GM12878 (cell line): ENCODE measurements around the gene TM4SF1. TPM values are rescaled to one million over a fixed set of nuclear protein-coding genes. Genes with fewer than 3 reads are reported as not detected.

ENCODE experiments used
- ATAC-seq: fragments of 200-7000 bp; cut with Tn5 transposase; 3 replicates; pipeline ENCODE4 v1.9.1; 2020; ENCODE audit warnings: mild to moderate bottlenecking, moderate library complexity
- BruUV-seq: library from RNA; stranded (reverse); fragments of 400-500 nt; replicated peaks from 2 replicates; lab custom pipeline; 2021; lab: Mats Ljungman, UMichigan
- CTCF ChIA-PET: fragments of 300-600 bp; sonication (Branson Sonifier 250); formaldehyde crosslinking; extraction: SDS; loops from one replicate; lab custom pipeline; 2021; ENCODE audit warnings: inconsistent platforms; lab: Yijun Ruan, JAX
- POLR2A ChIA-PET: fragments of 350-600 bp; formaldehyde crosslinking; extraction: SDS; loops from one replicate; lab custom pipeline; 2021; ENCODE audit warnings: inconsistent platforms; lab: Charles Lee
- RAD21 ChIA-PET: fragments of 300-600 bp; sonication (Branson Sonifier 250); formaldehyde crosslinking; loops from one replicate; lab custom pipeline; 2023; ENCODE audit warnings: antibody characterized with exemption; ENCODE audit not compliant: unreplicated experiment; lab: Charles Lee
- SMC1A ChIA-PET: fragments of 300-600 bp; sonication (Branson Sonifier 250); formaldehyde crosslinking; loops from one replicate; lab custom pipeline; 2023; ENCODE audit not compliant: unreplicated experiment, uncharacterized antibody; lab: Charles Lee
- DNase-seq: peaks from one replicate; pipeline ENCODE4 v3.0.0-alpha.2; 2011; ENCODE audit warnings: low read depth, low spot score
- FAIRE-seq: peaks from 3 replicates; lab custom pipeline; 2011; peaks lifted over from hg19 to GRCh38; lab: Jason Lieb, UNC
- H2AFZ ChIP-seq: 2 replicates; pipeline ENCODE4 v1.6.0; 2011; ENCODE audit warnings: low read depth, low read length, control low read depth; ENCODE audit not compliant: control insufficient read depth
- H3K27ac ChIP-seq: 2 replicates; pipeline ENCODE4 v1.5.1; 2011; ENCODE audit warnings: control low read depth; ENCODE audit not compliant: control insufficient read depth, insufficient read depth
- H3K27me3 ChIP-seq, 2 experiments: replicated peaks in 1 of 2; 2 replicates each; pipeline versions ENCODE4 v1.6.0 to v1.6.1; 2011; ENCODE audit warnings: low read length in 1 of 2; ENCODE audit not compliant: control insufficient read depth in 2 of 2, insufficient read depth in 2 of 2
- H3K36me3 ChIP-seq, 2 experiments: 2 replicates each; pipeline ENCODE4 v1.5.1; 2011; ENCODE audit warnings: low read length in 1 of 2; ENCODE audit not compliant: control insufficient read depth in 2 of 2, insufficient read depth in 2 of 2
- H3K4me1 ChIP-seq: 2 replicates; pipeline ENCODE4 v1.6.1; 2011; ENCODE audit warnings: mild to moderate bottlenecking, low read length, moderate library complexity, mixed read lengths; ENCODE audit not compliant: control insufficient read depth, insufficient read depth
- H3K4me2 ChIP-seq: 2 replicates; pipeline ENCODE4 v1.6.0; 2011; ENCODE audit warnings: control low read depth; ENCODE audit not compliant: control insufficient read depth, insufficient read depth
- H3K4me3 ChIP-seq: fragments of 200-600 bp; sonication (generic); 2 replicates; pipeline ENCODE4 v1.5.1; 2016
- H3K79me2 ChIP-seq: 2 replicates; pipeline ENCODE4 v1.6.0; 2011; ENCODE audit warnings: low read length; ENCODE audit not compliant: control insufficient read depth, insufficient read depth
- H3K9ac ChIP-seq: 2 replicates; pipeline ENCODE4 v1.8.0; 2011; ENCODE audit warnings: low read length, control low read depth, mixed read lengths; ENCODE audit not compliant: control insufficient read depth, insufficient read depth
- H3K9me3 ChIP-seq: replicated peaks from 3 replicates; pipeline ENCODE4 v1.5.1; 2011; ENCODE audit warnings: mild to moderate bottlenecking, low read length; ENCODE audit not compliant: control insufficient read depth, insufficient read depth
- H4K20me1 ChIP-seq: 2 replicates; pipeline ENCODE4 v1.6.0; 2011; ENCODE audit not compliant: control insufficient read depth, insufficient read depth
- FOS ChIP-seq: IDR thresholded peaks from 3 replicates; pipeline ENCODE4 v1.6.1; 2011; ENCODE audit warnings: borderline replicate concordance; ENCODE audit not compliant: insufficient read length; ENCODE audit errors: extremely low read depth
- GABPA ChIP-seq: IDR thresholded peaks from 2 replicates; pipeline ENCODE4 v1.6.1; 2014; ENCODE audit warnings: antibody characterized with exemption, low read depth, mild to moderate bottlenecking, inconsistent platforms
- LARP7 ChIP-seq: fragments of 450-650 bp; IDR thresholded peaks from 2 replicates; pipeline ENCODE4 v1.6.1; 2017; ENCODE audit warnings: mild to moderate bottlenecking
- NR2C2 ChIP-seq: IDR thresholded peaks from 2 replicates; pipeline ENCODE4 v1.6.1; 2011; ENCODE audit warnings: borderline replicate concordance, low read depth; ENCODE audit not compliant: control insufficient read depth, insufficient read length
- POLR2AphosphoS2 ChIP-seq: IDR thresholded peaks from 2 replicates; pipeline ENCODE4 v1.6.1; 2011; ENCODE audit warnings: low read depth, mild to moderate bottlenecking, low read length, improper control_type of control experiment, moderate library complexity
- POU2F2 ChIP-seq: IDR thresholded peaks from 3 replicates; pipeline ENCODE4 v1.6.1; 2011; ENCODE audit warnings: low read depth, mild to moderate bottlenecking, low read length, borderline replicate concordance
- TCF12 ChIP-seq: IDR thresholded peaks from 2 replicates; pipeline ENCODE4 v1.6.1; 2011; ENCODE audit warnings: low read depth, mild to moderate bottlenecking, low read length
- ZNF622 ChIP-seq: fragments of 450-650 bp; IDR thresholded peaks from 2 replicates; pipeline ENCODE4 v1.6.1; 2017; ENCODE audit warnings: mild to moderate bottlenecking, inconsistent platforms
- WGBS: methylation state at CpG from one replicate; pipeline ENCODE4 v1.1.6; 2016; ENCODE audit warnings: low lambda C conversion rate; ENCODE audit not compliant: insufficient replicate concordance, insufficient coverage; ENCODE audit errors: missing lambda C conversion rate; 5-methylcytosine and 5-hydroxymethylcytosine counted together
- in situ Hi-C: fragments of 300-500 bp; cut with MboI; formaldehyde crosslinking; loops from 9 replicates; pipeline ENCODE4 v1.14.3; 2018; ENCODE audit warnings: mixed read lengths
- intact Hi-C: fragments of 100-400 bp; cut with micrococcal nuclease; formaldehyde crosslinking; loops from one replicate; pipeline ENCODE4 v1.14.2; 2022; ENCODE audit not compliant: unreplicated experiment
- polyA plus RNA-seq, 11 experiments: library from polyadenylated mRNA; depleted of rRNA in 4 of 11; unstranded in 6 of 11; stranded (reverse) in 5 of 11; fragments of >200 nt; fragmentation: Nextera tagmentation in 4 of 11; fragmentation: Illumina TruSeq in 1 of 11; extraction: Ambion mirVana in 4 of 11; extraction: Trizol in 1 of 11; gene quantifications; 1 replicate in 1 of 11; 2 replicates in 10 of 11; pipeline versions ENCODE4 v1.2.1 to v1.2.3, GENCODE V29; 2011 to 2016; ENCODE audit warnings: inconsistent platforms in 2 of 11, missing spikeins in 2 of 11, low read depth in 1 of 11
- total RNA-seq, 4 experiments: library from RNA; depleted of rRNA in 3 of 4; stranded (reverse); fragments of >200 nt in 3 of 4; fragmentation: Illumina TruSeq in 1 of 4; extraction: Trizol in 1 of 4; gene quantifications; 2 replicates each; pipeline versions ENCODE4 v1.2.1 to v1.2.3, GENCODE V29; 2013 to 2021
- TF ChIP-seq, protein P1 (sequence below): fragments of 450-650 bp; IDR thresholded peaks from 2 replicates; pipeline ENCODE4 v1.6.1; 2017; ENCODE audit warnings: antibody characterized with exemption, mild to moderate bottlenecking, moderate library complexity
- TF ChIP-seq, protein P2 (sequence below): fragments of 450-650 bp; IDR thresholded peaks from 2 replicates; pipeline ENCODE4 v1.6.1; 2016; ENCODE audit warnings: mild to moderate bottlenecking
- TF ChIP-seq, protein P3 (sequence below), 3 experiments: IDR thresholded peaks in 2 of 3; conservative IDR thresholded peaks in 1 of 3; 2 replicates each; pipeline ENCODE4 v1.5.1; 2011; ENCODE audit warnings: low read depth in 3 of 3, low read length in 3 of 3, mild to moderate bottlenecking in 3 of 3, control low read depth in 2 of 3, moderate library complexity in 2 of 3, inconsistent platforms in 1 of 3, mixed read lengths in 1 of 3; ENCODE audit not compliant: control insufficient read depth in 2 of 3, insufficient read depth in 1 of 3; ENCODE audit errors: extremely low read depth in 1 of 3
- TF ChIP-seq, protein P4 (sequence below): fragments of 450-650 bp; IDR thresholded peaks from 2 replicates; pipeline ENCODE4 v1.6.1; 2017; ENCODE audit warnings: mild to moderate bottlenecking, low read depth, inconsistent platforms; ENCODE audit not compliant: poor library complexity, severe bottlenecking
- TF ChIP-seq, protein P5 (sequence below): fragments of 450-650 bp; conservative IDR thresholded peaks from 2 replicates; pipeline ENCODE4 v1.6.1; 2017; ENCODE audit warnings: mild to moderate bottlenecking, moderate library complexity

TM4SF1 gene
- total and polyA plus RNA-seq, 10 of the 15 experiments (the other 5 are each of a cell fraction or from before 2014, with no cell fraction given): 0.05 to 1.2 TPM; not detected in 8

DNA sequence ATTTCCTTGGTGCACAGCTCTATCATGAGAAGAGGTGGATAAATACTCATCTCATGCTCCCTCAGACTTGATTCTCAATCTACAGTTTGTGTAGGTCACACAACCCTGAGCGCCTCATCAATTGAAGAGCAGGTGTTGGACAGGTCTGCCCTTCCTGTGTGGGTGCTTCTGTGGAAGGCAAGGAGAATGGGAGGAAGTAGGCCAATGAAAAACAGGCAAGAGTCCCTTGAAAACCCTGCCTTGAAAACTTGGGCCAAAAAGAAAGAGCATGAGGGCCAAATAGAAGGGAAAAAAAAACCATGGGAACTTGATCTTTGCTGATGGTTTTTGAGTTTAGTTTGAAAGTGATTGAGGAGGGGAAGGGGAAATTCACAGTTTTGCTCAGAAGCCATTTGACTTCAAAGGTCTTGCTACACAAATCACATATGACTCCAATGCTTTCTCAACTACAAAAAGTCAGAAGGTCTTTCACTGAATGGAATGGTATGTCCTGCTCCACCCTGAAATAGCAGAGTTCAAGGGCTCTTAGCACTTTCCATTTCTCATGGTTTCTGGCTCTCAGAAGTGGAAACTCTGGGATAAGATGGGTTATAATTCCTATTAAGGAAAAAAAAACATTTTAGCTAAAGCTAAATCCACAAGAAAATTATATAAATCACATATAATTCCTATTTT is 37.2 kb upstream of the TM4SF1 start:
- ChIA-PET SMC1A (interaction anchor here (1.4 kb wide), 1 partner anchor 34 kb away, joined by 3 read pairs; no protein-coding TSS in a partner anchor), RAD21 (no interaction called here), CTCF (no interaction called here), POLR2A (no interaction called here)
- Histone ChIP-seq H3K4me3 (no peak overlapping the region), H3K4me2 (no peak overlapping the region), H3K9ac (no peak overlapping the region), H3K4me1 (no peaks in the 10 kb centered on the region), H3K27me3 (no peaks in the 10 kb centered on the region), H3K36me3 (no peaks in the 10 kb centered on the region), H3K9me3 (no peaks in the 10 kb centered on the region), H2AFZ (no peak overlapping the region), H3K27ac (no peak overlapping the region), H4K20me1 (no peaks in the 10 kb centered on the region), H3K79me2 (no peaks in the 10 kb centered on the region)
- DNase-seq (no peak), ATAC-seq (peak; percentile 26; the same call in 2 of the 3 replicates), FAIRE-seq (no peak)
- BruUV-seq: no TSS peak
- 41% methylated on average over 1 of the region's 1 CpG for WGBS
- in situ Hi-C loops (no loop called here), intact Hi-C loops (no loop called here)
- TF ChIP-seq TCF12: no peak
- TF ChIP-seq, protein P1, sequence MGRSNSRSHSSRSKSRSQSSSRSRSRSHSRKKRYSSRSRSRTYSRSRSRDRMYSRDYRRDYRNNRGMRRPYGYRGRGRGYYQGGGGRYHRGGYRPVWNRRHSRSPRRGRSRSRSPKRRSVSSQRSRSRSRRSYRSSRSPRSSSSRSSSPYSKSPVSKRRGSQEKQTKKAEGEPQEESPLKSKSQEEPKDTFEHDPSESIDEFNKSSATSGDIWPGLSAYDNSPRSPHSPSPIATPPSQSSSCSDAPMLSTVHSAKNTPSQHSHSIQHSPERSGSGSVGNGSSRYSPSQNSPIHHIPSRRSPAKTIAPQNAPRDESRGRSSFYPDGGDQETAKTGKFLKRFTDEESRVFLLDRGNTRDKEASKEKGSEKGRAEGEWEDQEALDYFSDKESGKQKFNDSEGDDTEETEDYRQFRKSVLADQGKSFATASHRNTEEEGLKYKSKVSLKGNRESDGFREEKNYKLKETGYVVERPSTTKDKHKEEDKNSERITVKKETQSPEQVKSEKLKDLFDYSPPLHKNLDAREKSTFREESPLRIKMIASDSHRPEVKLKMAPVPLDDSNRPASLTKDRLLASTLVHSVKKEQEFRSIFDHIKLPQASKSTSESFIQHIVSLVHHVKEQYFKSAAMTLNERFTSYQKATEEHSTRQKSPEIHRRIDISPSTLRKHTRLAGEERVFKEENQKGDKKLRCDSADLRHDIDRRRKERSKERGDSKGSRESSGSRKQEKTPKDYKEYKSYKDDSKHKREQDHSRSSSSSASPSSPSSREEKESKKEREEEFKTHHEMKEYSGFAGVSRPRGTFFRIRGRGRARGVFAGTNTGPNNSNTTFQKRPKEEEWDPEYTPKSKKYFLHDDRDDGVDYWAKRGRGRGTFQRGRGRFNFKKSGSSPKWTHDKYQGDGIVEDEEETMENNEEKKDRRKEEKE: no peak
- no peak for TF ChIP-seq POU2F2
- no peak for TF ChIP-seq NR2C2
- TF ChIP-seq POLR2AphosphoS2: no peak
- TF ChIP-seq, protein P2, sequence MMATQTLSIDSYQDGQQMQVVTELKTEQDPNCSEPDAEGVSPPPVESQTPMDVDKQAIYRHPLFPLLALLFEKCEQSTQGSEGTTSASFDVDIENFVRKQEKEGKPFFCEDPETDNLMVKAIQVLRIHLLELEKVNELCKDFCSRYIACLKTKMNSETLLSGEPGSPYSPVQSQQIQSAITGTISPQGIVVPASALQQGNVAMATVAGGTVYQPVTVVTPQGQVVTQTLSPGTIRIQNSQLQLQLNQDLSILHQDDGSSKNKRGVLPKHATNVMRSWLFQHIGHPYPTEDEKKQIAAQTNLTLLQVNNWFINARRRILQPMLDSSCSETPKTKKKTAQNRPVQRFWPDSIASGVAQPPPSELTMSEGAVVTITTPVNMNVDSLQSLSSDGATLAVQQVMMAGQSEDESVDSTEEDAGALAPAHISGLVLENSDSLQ: no peak
- TF ChIP-seq, protein P3, sequence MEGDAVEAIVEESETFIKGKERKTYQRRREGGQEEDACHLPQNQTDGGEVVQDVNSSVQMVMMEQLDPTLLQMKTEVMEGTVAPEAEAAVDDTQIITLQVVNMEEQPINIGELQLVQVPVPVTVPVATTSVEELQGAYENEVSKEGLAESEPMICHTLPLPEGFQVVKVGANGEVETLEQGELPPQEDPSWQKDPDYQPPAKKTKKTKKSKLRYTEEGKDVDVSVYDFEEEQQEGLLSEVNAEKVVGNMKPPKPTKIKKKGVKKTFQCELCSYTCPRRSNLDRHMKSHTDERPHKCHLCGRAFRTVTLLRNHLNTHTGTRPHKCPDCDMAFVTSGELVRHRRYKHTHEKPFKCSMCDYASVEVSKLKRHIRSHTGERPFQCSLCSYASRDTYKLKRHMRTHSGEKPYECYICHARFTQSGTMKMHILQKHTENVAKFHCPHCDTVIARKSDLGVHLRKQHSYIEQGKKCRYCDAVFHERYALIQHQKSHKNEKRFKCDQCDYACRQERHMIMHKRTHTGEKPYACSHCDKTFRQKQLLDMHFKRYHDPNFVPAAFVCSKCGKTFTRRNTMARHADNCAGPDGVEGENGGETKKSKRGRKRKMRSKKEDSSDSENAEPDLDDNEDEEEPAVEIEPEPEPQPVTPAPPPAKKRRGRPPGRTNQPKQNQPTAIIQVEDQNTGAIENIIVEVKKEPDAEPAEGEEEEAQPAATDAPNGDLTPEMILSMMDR (IDR thresholded peaks at IDR 0.05 in 2 of 3, conservative IDR thresholded peaks at IDR 0.05 in 1 of 3; ENCODE audit: control insufficient read depth in 2 of 3, extremely low read depth in 1 of 3, insufficient read depth in 1 of 3, low read depth in 3 of 3, low read length in 3 of 3): no peak
- no peak for TF ChIP-seq FOS
- TF ChIP-seq, protein P4, sequence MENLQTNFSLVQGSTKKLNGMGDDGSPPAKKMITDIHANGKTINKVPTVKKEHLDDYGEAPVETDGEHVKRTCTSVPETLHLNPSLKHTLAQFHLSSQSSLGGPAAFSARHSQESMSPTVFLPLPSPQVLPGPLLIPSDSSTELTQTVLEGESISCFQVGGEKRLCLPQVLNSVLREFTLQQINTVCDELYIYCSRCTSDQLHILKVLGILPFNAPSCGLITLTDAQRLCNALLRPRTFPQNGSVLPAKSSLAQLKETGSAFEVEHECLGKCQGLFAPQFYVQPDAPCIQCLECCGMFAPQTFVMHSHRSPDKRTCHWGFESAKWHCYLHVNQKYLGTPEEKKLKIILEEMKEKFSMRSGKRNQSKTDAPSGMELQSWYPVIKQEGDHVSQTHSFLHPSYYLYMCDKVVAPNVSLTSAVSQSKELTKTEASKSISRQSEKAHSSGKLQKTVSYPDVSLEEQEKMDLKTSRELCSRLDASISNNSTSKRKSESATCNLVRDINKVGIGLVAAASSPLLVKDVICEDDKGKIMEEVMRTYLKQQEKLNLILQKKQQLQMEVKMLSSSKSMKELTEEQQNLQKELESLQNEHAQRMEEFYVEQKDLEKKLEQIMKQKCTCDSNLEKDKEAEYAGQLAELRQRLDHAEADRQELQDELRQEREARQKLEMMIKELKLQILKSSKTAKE: no peak
- TF ChIP-seq ZNF622: no peak
- no peak for TF ChIP-seq GABPA
- TF ChIP-seq LARP7: no peak
- TF ChIP-seq, protein P5, sequence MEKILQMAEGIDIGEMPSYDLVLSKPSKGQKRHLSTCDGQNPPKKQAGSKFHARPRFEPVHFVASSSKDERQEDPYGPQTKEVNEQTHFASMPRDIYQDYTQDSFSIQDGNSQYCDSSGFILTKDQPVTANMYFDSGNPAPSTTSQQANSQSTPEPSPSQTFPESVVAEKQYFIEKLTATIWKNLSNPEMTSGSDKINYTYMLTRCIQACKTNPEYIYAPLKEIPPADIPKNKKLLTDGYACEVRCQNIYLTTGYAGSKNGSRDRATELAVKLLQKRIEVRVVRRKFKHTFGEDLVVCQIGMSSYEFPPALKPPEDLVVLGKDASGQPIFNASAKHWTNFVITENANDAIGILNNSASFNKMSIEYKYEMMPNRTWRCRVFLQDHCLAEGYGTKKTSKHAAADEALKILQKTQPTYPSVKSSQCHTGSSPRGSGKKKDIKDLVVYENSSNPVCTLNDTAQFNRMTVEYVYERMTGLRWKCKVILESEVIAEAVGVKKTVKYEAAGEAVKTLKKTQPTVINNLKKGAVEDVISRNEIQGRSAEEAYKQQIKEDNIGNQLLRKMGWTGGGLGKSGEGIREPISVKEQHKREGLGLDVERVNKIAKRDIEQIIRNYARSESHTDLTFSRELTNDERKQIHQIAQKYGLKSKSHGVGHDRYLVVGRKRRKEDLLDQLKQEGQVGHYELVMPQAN: no peak
